Fibroblast of skin of abdomen (primary cell): ENCODE results near the gene PCDHGB5.
"Not testable (repeated sequence)": the region's sequence is repeated elsewhere in the genome, so short reads cannot be mapped to it uniquely, and the experiment has no call there.

ENCODE experiments used
- DNase-seq: peaks from one replicate; pipeline ENCODE4 v3.0.0-alpha.2; 2013

Gene PCDHGB5

GRCh38 chr5:141412854-141413539, 15.2 kb downstream of the PCDHGB5 start, which contains the start of gene PCDHGA10:
PCDHGA10 (plus strand) TSS chr5:141412987; CDS start chr5:141413176, 189 bp downstream.
- DNase-seq = peak; percentile 72

GRCh38 chr5:141413540-141414069, 15.9 kb downstream of the PCDHGB5 start:
- DNase-seq = no peak

- not testable (repeated sequence) for DNase-seq
These were observed 17.0 kb downstream of the PCDHGB5 start for GRCh38 chr5:141414548-141415274.

- not testable (repeated sequence) for DNase-seq
These were observed 17.5 kb downstream of the PCDHGB5 start for GRCh38 chr5:141415275-141415618.

- DNase-seq = peak; percentile 83
These were observed 19.9 kb downstream of the PCDHGB5 start, which contains the start of gene PCDHGB7 for GRCh38 chr5:141417494-141418172. PCDHGB7 (plus strand) TSS chr5:141417677; CDS start chr5:141417860, 183 bp downstream.

GRCh38 chr5:141419074-141419880, 21.5 kb downstream of the PCDHGB5 start:
- DNase-seq = no peak

- DNase-seq = peak; percentile 71
These were observed 23.2 kb downstream of the PCDHGB5 start, which contains the start of gene PCDHGA11 for GRCh38 chr5:141420855-141421488. PCDHGA11 (plus strand) TSS chr5:141421051; CDS start chr5:141421228, 177 bp downstream.

GRCh38 chr5:141421489-141421855, 23.7 kb downstream of the PCDHGB5 start:
- DNase-seq = no peak

- no peak for DNase-seq
These were observed 25.1 kb downstream of the PCDHGB5 start for GRCh38 chr5:141422742-141423291.

GRCh38 chr5:141427783-141428426, 30.2 kb downstream of the PCDHGB5 start:
- DNase-seq = no peak

- peak; percentile 90 for DNase-seq
These were observed 32.8 kb downstream of the PCDHGB5 start, which contains the start of gene PCDHGA12 for GRCh38 chr5:141430332-141431113. PCDHGA12 (plus strand) TSS chr5:141430507; CDS start chr5:141430760, 253 bp downstream.

- peak; percentile 44 for DNase-seq
These were observed 33.5 kb downstream of the PCDHGB5 start for GRCh38 chr5:141431286-141431685.

- not testable (repeated sequence) for DNase-seq
These were observed 34.6 kb downstream of the PCDHGB5 start for GRCh38 chr5:141432308-141432707.

GRCh38 chr5:141432726-141433125, 35.0 kb downstream of the PCDHGB5 start:
- not testable (repeated sequence) for DNase-seq

GRCh38 chr5:141434006-141434405, 36.3 kb downstream of the PCDHGB5 start:
- DNase-seq = no peak

- DNase-seq = peak; percentile 44
These were observed 39.5 kb downstream of the PCDHGB5 start for GRCh38 chr5:141437221-141437620.

- peak; percentile 47 for DNase-seq
These were observed 41.8 kb downstream of the PCDHGB5 start for GRCh38 chr5:141439411-141440141.

GRCh38 chr5:141440341-141440740, 42.6 kb downstream of the PCDHGB5 start:
- no peak for DNase-seq
